ENCODE results near the gene MARCHF10.
"Not testable (repeated sequence)": the region's sequence is repeated elsewhere in the genome, so short reads cannot be mapped to it uniquely, and the experiment has no call there.

The MARCHF10 gene

DNA sequence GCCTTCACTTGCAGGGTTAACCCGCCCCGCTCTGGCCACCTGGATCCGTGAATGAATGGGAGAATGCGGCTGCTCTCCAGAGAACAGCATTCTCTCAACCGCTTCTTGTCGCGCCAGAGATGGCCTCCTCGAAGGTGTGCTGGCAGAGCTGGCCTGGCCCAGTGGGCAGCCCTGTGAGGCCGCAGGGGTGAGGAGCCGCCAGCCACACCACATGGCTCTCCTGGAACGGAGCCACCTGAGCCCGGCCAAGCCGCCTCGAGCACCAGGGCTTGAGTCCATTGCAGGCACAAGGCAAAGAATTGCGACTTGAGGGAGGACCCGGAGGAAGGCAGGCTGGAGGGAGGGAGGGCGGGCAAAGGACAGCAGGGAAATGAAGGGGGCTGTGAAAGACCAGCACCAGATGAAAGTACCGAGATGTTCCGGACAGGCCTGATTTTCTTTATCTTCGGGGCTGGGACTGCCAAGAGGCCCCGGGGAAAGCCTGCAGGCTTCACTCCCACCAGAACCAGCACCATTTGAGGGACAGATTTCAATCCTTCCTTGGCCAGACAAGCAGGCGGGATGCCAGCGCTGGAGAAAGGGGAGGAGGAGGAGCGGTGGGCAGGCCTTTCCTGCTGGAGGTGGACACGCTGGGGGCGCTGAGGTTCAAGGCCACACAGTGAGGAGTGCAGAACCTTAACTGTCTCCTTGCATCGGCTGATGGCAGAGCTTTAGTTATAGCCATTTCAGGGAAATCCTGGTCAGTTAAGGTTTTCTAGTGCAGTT is 111.2 kb downstream of the MARCHF10 start:
- no peak for DNase-seq (ENCODE audit: low read depth)

DNA sequence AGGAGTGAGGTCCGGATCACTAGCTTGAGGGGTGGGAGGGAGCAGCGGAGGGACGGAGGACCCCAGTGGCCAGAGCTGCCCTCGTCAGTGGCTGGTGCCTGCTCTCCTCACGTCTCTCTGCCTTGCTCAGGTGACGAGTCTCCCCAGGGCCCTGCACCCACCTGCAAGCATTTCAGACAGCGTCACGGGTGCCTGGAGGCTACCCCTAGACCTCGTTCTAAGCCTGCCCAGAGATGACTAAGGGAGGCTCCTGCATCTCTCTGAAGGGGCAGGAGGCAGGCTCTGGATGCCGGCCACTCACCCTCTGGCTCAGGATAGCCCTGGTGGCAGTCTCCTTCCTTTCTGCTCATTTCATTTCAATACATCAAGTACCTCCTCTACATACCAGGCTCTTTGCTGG is 111.9 kb downstream of the MARCHF10 start:
- DNase-seq (ENCODE audit: low read depth), result no peak

DNA sequence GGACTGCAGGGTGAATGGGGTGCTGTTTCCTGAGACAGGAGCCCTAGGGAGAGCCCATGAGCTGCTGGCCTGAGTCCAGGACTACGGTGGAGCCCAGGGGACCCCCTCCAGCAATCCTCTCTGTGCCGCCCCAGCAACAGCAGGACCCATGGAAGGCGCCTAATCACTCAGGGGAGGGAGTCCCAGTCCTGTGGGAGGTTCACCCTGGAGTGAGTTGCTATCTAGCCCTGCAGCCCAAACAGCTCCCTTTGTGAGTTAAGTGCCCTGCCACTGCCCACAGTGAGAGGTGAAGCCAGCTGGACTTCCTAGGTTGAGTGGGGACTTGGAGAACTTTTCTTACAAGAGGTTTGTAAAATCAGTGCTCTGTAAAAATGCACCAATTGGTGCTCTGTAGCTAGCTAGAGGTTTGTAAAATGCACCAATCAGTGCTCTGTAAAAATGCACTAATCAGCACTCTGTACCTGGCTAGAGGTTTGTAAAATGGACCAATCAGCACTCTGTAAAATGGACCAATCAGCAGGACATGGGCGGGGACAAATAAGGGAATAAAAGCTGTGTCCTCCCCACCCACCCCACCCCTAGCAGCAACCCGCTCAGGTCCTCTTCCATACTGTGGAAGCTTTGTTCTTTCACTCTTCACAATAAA is 112.9 kb downstream of the MARCHF10 start:
- DNase-seq (ENCODE audit: low read depth), result not testable (repeated sequence)

DNA sequence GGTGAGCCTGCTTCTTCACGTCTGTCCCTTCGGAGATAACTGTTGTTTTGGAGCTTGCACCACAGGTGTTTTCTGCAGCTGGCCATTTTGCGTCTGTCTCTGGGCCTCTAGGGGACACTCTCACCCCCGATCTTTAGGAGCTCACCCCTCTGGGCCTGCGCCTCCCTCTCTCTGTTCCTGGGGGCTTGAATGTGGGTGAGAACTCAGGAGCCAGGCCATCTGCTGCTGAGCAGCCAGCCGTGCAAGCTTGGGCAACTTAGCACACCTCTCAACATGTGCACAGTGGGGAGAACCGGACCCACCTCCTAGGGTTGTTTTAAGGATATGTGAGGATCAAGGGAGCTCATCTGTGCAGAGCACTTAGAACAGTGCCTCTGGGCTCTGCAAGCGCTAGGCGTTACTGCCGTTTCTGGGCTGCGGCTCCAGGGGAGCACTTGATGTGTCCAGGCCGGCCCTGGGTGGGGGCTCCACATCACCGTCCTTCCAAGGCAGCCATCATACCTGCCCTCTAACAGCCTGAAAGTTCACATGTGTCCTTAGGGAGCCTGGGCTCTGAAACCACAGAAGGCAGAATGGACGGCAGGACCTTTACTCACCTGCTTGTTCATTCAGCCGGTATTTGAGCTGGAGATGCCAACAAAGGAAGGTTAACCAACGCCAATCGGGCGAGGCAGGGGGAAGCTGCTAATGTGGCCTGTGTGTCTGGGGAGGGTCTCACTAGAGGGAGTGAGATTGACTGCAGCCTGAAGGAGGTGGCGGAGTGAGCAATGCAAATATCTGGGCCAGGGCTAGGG is 114.3 kb downstream of the MARCHF10 start:
- no peak for DNase-seq (ENCODE audit: low read depth)

DNA sequence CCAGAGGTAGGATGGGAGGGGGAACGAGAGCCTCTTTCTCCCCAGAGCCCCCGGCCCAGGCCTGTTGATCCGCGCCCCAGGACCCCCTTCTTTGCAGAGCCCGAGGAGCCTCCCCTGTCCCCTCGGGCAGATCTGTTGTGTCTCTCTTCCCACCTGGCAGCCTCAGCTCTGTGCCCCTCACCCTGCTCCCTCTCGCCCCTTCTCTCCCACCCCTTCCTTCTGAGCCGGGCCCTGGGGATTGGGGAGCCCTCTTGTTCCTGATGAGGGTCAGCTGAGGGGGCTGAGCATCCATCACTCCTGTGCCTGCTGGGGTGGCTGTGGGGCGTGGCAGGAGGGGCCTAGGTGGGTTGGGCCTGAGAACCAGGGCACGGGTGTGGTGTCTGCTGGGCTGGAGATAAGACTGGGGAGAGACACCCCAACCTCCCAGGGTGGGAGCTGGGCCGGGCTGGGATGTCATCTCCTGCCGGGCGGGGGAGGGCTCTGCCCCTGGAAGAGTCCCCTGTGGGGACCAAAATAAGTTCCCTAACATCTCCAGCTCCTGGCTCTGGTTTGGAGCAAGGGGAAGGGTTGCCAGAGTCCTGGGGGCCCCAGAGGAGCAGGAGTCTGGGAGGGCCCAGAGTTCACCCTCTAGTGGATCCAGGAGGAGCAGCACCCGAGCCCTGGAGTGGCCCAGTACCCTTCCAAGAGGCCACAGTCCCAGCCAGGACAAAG is 115.2 kb downstream of the MARCHF10 start:
- DNase-seq (ENCODE audit: low read depth), result no peak

DNA sequence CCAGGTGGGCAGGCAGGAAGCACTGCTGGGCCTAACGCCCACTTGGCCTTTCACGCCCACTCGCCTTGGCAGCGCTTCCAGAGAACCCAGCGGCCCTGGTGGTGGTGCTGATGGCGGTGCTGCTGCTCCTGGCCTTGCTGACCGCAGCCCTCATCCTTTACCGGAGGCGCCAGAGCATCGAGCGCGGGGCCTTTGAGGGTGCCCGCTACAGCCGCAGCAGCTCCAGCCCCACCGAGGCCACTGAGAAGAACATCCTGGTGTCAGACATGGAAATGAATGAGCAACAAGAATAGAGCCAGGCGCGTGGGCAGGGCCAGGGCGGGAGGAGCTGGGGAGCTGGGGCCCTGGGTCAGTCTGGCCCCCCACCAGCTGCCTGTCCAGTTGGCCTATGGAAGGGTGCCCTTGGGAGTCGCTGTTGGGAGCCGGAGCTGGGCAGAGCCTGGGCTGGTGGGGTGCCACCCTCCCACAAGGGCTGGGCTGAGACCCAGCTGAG is 115.9 kb downstream of the MARCHF10 start:
- DNase-seq (ENCODE audit: low read depth), result no peak

DNA sequence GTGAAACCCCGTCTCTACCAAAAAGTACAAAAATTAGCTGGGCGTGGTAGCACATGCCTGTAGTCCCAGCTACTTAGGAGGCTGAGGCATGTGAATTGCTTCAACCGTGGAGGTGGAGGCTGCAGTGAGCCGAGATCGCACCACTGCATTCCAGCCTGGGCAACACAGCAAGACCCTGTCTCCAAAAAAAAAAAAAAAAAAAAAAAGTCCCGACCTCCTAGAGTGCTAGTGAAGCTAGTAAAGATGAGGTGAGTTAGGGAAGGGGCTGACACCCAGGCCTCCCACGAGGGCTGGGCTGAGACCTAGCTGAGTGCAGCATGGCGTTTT is 116.6 kb downstream of the MARCHF10 start:
- DNase-seq (ENCODE audit: low read depth), result not testable (repeated sequence)

DNA sequence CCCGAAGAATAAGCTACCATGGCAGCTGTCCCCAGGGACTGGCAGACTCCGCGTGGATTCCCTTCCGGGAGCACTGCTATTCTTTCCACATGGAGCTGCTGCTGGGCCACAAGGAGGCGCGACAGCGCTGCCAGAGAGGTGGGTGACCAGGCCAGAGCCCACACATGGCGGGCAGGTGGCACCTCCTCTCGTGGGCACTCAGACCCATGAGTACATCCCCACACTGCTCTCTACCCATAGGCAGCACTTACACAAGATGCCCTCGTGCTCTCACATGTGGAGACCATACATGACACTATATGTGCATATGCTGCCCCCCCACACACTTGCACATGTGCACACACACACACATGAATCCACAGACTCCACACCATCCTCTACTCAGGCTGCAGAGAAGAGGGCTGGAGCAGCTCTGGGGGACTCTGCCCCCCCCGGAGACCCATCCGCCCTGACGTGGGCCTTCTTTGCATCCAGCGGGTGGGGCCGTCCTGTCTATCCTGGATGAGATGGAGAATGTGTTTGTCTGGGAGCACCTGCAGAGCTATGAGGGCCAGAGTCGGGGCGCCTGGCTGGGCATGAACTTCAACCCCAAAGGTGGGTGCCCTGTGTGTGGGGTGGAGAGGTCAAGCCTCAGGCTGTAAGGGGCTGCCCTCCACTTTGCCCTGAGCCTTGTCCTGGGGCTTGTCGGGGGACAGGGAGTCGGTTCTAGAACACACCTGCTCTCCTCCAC is 117.8 kb downstream of the MARCHF10 start:
- no peak for DNase-seq (ENCODE audit: low read depth)

DNA sequence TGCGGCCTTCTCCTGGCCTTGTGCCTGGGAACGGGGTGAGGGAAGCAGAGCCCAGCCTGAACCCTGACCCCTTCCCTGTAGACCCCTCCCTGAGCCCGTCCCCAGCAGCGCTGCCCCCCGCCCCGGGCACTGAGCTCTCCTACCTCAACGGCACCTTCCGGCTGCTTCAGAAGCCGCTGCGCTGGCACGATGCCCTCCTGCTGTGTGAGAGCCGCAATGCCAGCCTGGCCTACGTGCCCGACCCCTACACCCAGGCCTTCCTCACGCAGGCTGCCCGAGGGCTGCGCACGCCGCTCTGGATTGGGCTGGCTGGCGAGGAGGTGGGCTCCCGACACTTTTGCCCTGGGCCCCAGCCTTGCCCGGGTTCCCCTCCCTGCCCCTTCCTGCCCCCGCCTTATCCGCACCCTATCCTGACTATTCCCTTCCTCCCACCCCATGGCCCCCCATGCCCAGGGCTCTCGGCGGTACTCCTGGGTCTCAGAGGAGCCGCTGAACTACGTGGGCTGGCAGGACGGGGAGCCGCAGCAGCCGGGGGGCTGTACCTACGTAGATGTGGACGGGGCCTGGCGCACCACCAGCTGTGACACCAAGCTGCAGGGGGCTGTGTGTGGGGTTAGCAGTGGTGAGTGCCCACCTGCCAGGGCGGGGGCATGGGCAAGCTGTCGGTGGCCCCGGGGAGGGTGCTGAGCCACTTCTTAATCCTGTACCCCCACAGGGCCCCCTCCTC is 118.5 kb downstream of the MARCHF10 start:
- no peak for DNase-seq (ENCODE audit: low read depth)

DNA sequence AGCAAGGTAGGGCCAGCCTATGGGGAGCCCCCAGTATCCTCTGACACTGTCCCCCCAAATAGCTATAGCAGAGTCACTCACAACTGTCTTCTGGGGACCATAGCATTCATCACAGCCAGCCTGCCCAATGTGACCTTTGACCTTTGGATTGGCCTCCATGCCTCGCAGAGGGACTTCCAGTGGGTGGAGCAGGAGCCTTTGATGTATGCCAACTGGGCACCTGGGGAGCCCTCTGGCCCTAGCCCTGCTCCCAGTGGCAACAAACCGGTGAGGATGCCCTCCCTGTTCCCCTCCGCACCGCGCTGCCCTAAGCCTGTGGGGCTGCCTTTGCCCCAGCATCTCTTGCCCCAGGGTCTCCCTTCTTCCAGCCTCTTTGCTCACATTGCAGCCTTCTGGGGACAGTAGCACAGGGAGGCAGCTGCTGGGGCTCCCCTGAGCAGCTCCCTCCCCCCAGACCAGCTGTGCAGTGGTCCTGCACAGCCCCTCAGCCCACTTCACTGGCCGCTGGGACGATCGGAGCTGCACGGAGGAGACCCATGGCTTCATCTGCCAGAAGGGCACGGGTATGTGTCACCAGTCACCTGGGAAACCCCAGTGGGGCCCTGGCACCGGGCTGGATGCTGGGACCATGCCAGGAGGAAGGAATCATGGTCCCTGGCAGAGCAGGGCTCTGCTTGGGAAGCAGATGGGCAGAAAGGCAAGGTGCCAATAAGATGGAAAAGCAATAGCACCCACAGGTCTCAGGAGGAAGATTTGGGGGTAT is 119.5 kb downstream of the MARCHF10 start:
- no peak for DNase-seq (ENCODE audit: low read depth)

DNA sequence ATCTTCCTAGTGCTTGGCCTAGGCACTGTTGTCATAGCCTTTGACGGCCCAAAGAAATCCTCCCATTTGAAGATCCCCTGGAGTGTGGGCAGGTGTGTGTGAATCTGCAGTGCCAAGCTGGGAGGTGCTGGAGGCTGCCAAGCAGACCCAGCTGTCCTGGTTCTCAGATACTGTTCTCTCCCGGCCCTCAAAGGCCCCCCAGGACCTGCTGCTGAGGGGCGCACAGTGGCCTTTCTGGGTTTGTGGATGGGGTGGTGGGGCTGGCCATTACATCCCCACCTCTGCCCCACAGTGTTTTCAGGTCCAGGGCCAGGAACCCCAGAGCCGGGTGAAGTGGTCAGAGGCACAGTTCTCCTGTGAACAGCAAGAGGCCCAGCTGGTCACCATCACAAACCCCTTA is 120.1 kb downstream of the MARCHF10 start:
- no peak for DNase-seq (ENCODE audit: low read depth)

DNA sequence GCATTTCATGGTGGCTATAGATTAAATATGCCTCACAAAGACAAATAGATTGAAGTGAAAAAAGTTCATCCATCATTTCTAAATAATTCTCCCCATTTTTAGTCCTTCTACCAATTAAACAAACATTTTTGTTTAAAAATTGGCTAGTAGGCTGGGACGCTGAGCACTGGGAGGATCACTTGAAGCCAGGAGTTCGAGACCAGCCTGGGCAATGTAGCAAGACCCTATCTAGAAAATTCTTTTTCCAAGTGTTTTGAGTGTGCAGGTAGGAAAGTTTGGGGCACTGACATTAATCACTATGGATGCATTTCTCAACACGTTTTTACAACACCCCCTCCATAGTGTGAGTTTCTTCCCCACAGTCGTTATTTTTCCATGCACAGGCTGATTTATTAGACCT is 123.9 kb downstream of the MARCHF10 start:
- no peak for DNase-seq (ENCODE audit: low read depth)

DNA sequence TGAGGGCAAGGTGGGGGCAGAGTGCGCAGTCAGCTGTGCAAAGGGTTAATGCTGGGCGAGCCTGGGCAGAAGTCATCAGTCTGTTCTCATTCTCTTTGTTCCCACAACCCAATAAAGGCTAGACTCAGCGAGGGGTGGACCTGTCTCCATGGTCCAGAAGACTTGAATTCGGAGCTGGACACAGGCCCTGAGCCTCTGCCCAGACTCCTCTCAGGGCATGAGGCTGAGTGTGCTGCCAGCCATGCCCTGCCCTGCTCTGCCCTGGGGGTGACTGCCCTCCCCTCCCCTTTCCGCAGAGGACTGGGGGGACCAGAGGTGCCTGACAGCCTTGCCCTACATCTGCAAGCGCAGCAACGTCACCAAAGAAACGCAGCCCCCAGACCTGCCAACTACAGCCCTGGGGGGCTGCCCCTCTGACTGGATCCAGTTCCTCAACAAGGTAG is 126.2 kb downstream of the MARCHF10 start:
- DNase-seq (ENCODE audit: low read depth), result no peak

DNA sequence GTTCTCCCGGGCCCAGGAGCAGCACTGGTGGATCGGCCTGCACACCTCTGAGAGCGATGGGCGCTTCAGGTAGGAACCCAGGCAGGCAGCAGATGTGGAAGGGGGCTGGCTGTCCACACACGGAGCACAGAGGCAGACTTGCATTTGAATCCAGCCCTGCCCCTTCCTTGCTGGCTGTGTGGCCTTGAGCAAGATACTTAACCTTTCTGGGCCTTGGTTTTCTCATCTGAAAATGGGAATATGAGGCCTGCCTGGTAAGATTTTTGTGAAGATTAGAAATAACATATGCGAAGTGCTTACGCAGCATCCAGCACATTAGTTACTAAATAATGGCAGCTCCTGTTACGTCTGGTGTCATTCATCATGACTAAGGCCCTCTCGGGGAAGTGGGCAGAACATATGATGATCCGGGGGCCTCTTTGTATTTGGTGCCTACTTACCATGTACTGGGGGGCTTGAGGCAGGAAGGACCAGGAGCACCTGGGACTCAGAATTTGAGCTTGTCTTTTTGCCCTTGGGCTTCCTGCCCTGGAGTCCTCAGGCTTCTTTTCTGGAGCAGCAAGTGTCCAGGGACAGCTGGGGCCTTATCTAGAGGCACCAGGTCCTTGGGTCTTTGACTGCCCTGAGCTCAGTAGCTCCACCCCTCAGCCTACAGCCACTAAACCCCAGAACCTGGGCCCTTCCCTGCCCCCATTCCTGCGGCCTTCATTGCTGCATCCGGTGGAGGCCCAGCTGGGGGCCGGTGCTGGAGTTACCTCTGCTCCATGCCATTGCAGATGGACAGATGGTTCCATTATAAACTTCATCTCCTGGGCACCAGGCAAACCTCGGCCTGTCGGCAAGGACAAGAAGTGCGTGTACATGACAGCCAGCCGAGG is 126.8 kb downstream of the MARCHF10 start:
- no peak for DNase-seq (ENCODE audit: low read depth)

DNA sequence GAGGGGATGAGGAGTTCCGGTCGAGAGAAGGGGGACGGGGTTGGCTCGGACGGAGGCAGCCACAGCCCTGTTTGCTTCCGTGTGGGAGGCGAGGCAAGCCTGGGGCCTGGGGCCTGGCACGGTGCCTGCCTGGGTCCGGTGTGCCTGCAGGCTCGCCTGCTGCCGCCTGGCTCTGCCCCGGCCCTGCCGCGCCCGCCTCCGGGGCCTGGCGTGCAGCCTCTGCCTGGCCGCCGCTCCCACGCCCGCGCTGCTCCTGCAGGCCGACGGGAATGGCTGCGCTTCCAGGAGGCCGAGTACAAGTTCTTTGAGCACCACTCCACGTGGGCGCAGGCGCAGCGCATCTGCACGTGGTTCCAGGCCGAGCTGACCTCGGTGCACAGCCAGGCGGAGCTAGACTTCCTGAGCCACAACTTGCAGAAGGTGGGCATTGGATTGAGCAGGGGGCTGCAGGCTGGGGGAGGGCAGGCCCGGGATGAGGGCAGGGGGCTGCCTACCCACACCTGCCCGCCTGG is 127.5 kb downstream of the MARCHF10 start:
- DNase-seq (ENCODE audit: low read depth), result no peak

DNA sequence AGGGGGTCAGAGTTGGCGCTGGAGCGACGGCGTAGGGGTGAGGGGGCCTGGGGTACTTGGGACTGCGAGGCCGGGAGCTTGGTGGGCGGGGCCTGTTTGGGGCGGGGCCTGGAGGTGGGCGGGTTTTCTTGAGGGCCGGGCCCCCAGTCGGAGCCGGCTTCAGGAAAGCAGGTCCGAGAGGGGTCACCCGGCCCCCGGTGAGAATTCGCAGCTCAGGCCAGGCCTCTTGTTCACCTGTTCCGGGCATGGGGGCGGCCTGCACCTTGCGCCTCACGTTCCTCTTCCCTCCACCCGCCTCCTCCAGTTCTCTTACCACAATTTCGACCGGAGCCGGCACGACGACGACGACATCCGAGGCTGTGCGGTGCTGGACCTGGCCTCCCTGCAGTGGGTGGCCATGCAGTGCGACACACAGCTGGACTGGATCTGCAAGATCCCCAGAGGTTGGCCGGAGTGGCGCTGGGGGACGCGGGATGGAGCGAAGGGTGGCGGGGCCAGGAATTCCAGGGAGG is 128.2 kb downstream of the MARCHF10 start:
- DNase-seq (ENCODE audit: low read depth), result no peak

DNA sequence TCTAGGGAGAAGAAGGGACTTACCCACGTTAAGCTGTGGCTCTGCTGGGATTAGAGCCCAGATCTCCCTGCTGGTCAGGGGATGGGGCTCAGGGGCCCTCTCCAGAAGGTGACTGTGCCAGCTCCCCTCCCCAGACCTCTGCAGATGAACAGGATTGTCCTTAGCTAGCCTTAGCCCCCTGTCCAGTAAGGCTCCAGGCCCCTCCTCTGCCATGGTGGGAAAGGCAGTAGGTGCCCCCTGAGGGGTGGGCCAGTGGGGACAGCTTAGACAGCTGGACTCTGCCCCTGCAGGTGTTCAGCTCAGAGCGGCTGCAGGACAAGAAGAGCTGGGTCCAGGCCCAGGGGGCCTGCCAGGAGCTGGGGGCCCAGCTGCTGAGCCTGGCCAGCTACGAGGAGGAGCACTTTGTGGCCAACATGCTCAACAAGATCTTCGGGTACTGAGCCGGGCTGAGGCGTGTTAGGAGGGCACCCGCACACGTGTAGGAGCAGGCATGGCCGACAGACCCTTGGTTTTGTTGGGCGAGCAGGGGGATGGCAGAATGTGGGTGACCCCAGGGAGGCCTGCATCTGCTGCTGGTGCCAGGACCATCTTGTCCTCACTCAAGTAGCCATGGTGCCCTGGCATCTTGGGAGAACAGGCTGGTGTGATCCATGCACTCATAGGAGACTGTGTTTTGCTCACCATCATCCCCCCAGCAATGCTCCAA is 129.7 kb downstream of the MARCHF10 start:
- DNase-seq (ENCODE audit: low read depth), result no peak
